Nephron progenitor cell (in vitro differentiated cells): ENCODE measurements around the gene MINDY4.

Experiments used
- DNase-seq: peaks from one replicate; pipeline ENCODE4 v3.0.0; 2021
- H3K27ac Mint-ChIP-seq: 2 replicates; pipeline ENCODE4 v1.8.0; 2021; ENCODE audit warnings: mild to moderate bottlenecking, moderate library complexity, mixed read lengths
- H3K27me3 Mint-ChIP-seq: 2 replicates; pipeline ENCODE4 v1.8.0; 2021; ENCODE audit warnings: mild to moderate bottlenecking, low read depth, mixed read lengths; ENCODE audit not compliant: poor library complexity
- H3K36me3 Mint-ChIP-seq: 2 replicates; pipeline ENCODE4 v1.8.0; 2021; ENCODE audit warnings: low read depth, mixed read lengths
- H3K4me1 Mint-ChIP-seq: 2 replicates; pipeline ENCODE4 v1.8.0; 2021; ENCODE audit warnings: mixed read lengths
- H3K4me3 Mint-ChIP-seq: 2 replicates; pipeline ENCODE4 v1.8.0; 2021; ENCODE audit warnings: mild to moderate bottlenecking, moderate library complexity, mixed read lengths
- H3K9me3 Mint-ChIP-seq: 2 replicates; pipeline ENCODE4 v1.8.0; 2021; ENCODE audit warnings: mild to moderate bottlenecking, moderate library complexity, mixed read lengths
- TF ChIP-seq, protein P1 (sequence below): fragments of 200-600 bp; sonication (generic); IDR thresholded peaks from 2 replicates; pipeline ENCODE4 v1.5.0; 2021; ENCODE audit warnings: antibody characterized with exemption

Gene MINDY4

GRCh38 chr7:30814700-30815387 is 43.6 kb downstream of the MINDY4 start:
- TF ChIP-seq, protein P1, sequence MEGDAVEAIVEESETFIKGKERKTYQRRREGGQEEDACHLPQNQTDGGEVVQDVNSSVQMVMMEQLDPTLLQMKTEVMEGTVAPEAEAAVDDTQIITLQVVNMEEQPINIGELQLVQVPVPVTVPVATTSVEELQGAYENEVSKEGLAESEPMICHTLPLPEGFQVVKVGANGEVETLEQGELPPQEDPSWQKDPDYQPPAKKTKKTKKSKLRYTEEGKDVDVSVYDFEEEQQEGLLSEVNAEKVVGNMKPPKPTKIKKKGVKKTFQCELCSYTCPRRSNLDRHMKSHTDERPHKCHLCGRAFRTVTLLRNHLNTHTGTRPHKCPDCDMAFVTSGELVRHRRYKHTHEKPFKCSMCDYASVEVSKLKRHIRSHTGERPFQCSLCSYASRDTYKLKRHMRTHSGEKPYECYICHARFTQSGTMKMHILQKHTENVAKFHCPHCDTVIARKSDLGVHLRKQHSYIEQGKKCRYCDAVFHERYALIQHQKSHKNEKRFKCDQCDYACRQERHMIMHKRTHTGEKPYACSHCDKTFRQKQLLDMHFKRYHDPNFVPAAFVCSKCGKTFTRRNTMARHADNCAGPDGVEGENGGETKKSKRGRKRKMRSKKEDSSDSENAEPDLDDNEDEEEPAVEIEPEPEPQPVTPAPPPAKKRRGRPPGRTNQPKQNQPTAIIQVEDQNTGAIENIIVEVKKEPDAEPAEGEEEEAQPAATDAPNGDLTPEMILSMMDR: no peak
- Mint-ChIP-seq H3K36me3 (peaks cover 34% of the 10 kb centered on the region), H3K4me3 (no peak overlapping the region), H3K9me3 (peaks cover 5% of the 10 kb centered on the region), H3K27ac (no peak overlapping the region), H3K4me1 (peaks cover 16% of the 10 kb centered on the region), H3K27me3 (peaks cover 4% of the 10 kb centered on the region)
- no peak for DNase-seq

GRCh38 chr7:30815388-30815854 is 44.2 kb downstream of the MINDY4 start:
- TF ChIP-seq, protein P1: no peak
- Mint-ChIP-seq H3K27me3 (peaks cover 4% of the 10 kb centered on the region), H3K36me3 (peaks cover 37% of the 10 kb centered on the region), H3K27ac (no peak overlapping the region), H3K4me3 (no peak overlapping the region), H3K4me1 (peaks cover 16% of the 10 kb centered on the region), H3K9me3 (peaks cover 8% of the 10 kb centered on the region)
- DNase-seq: no peak

DNA sequence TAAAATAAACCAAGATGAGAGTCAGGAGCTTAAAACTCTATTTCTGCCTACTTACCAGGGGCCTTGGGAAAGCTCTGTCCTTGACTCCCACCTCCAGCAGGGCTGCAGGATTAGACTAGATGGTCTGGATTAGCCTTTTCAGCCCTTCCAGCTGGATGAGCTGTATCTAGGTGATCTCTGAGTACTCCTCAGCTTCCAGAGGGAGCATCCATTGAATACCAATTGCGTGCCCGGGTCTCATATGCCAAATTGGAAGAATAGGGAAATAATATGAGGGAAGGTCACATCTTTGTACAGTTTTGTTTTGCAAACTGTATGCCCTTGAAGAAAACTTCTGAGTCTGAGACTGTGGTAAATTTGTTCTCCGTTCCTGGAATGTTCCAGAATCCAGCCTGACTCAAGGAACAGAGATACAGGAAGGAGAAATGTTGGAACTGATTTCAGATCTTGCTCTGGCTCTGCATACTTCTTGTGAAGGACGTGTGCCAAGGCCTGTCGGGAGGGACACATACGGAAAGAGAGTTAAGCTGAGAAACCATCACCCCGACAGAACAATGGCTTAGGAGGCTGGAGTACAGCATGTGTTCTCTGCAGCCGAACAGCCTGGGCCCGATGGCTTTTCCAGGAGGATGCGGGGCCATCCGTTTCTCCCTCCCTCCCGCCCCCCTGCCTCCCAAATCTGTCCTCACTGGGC is 44.9 kb downstream of the MINDY4 start:
- no peak for DNase-seq
- H3K27me3 Mint-ChIP-seq: peaks cover 4% of the 10 kb centered on the region
- peaks cover 9% of the 10 kb centered on the region for H3K9me3 Mint-ChIP-seq

GRCh38 chr7:30816645-30817370 is 45.6 kb downstream of the MINDY4 start:
- no peak for DNase-seq
- H3K27ac Mint-ChIP-seq: peak overlapping the region; percentile 77
- peaks cover 16% of the 10 kb centered on the region for H3K4me1 Mint-ChIP-seq
- H3K36me3 Mint-ChIP-seq: peaks cover 39% of the 10 kb centered on the region
- TF ChIP-seq, protein P1: no peak
- peaks cover 4% of the 10 kb centered on the region for H3K27me3 Mint-ChIP-seq
- no peak overlapping the region for H3K4me3 Mint-ChIP-seq
- H3K9me3 Mint-ChIP-seq: peaks cover 4% of the 10 kb centered on the region

More for the DNA sequence above, 44.9 kb downstream of the MINDY4 start:
- H3K4me1 Mint-ChIP-seq: peaks cover 16% of the 10 kb centered on the region
- TF ChIP-seq, protein P1: no peak
- peaks cover 39% of the 10 kb centered on the region for H3K36me3 Mint-ChIP-seq
- H3K27ac Mint-ChIP-seq: peak overlapping the region; percentile 44
- no peak overlapping the region for H3K4me3 Mint-ChIP-seq

- peaks cover 16% of the 10 kb centered on the region for H3K4me1 Mint-ChIP-seq
- H3K4me3 Mint-ChIP-seq: no peak overlapping the region
- DNase-seq: no peak
- peaks cover 4% of the 10 kb centered on the region for H3K27me3 Mint-ChIP-seq
- H3K27ac Mint-ChIP-seq: no peak overlapping the region
- peaks cover 4% of the 10 kb centered on the region for H3K9me3 Mint-ChIP-seq
- peaks cover 38% of the 10 kb centered on the region for H3K36me3 Mint-ChIP-seq
- TF ChIP-seq, protein P1: no peak
These were observed 46.2 kb downstream of the MINDY4 start for GRCh38 chr7:30817371-30817767.
